SK-N-MC (cell line): ENCODE results near the gene SGSH.

Experiments
- DNase-seq: peaks from one replicate; pipeline ENCODE4 v3.0.0-alpha.2; 2011; ENCODE audit warnings: low read depth, low spot score
- H3K27ac ChIP-seq: fragments of 200-600 bp; sonication (generic); 2 replicates; pipeline ENCODE4 v1.5.1; 2016; ENCODE audit warnings: mixed run types
- H3K36me3 ChIP-seq: fragments of 200-600 bp; sonication (generic); 2 replicates; pipeline ENCODE4 v1.6.1; 2017; ENCODE audit warnings: antibody characterized with exemption, low read length, mixed read lengths; ENCODE audit not compliant: insufficient read depth
- H3K4me3 ChIP-seq: fragments of 200-600 bp; sonication (generic); 2 replicates; pipeline ENCODE4 v1.5.1; 2016
- H3K9ac ChIP-seq: fragments of 200-600 bp; sonication (generic); 2 replicates; pipeline ENCODE4 v1.8.0; 2017; ENCODE audit warnings: mixed run types, mixed read lengths; ENCODE audit not compliant: insufficient read length
- H3K9me3 ChIP-seq: fragments of 200-600 bp; sonication (generic); 2 replicates; pipeline ENCODE4 v1.6.1; 2017; ENCODE audit warnings: low read depth, mild to moderate bottlenecking, antibody characterized with exemption, low read length, moderate library complexity, mixed read lengths
- EZH2 ChIP-seq: fragments of 200-600 bp; sonication (generic); IDR thresholded peaks from one replicate; pipeline ENCODE4 v1.6.1; 2017; ENCODE audit warnings: antibody characterized with exemption
- FOXP2 ChIP-seq: optimal IDR thresholded peaks from 2 replicates; pipeline ENCODE3; 2011; ENCODE audit warnings: mild to moderate bottlenecking, moderate library complexity; ENCODE audit not compliant: insufficient read depth; ENCODE audit errors: extremely low read length, control extremely low read depth
- POLR2AphosphoS5 ChIP-seq: IDR thresholded peaks from 2 replicates; pipeline ENCODE4 v1.6.1; 2012; ENCODE audit warnings: mild to moderate bottlenecking, low read depth, low read length, borderline replicate concordance

SGSH gene

DNA sequence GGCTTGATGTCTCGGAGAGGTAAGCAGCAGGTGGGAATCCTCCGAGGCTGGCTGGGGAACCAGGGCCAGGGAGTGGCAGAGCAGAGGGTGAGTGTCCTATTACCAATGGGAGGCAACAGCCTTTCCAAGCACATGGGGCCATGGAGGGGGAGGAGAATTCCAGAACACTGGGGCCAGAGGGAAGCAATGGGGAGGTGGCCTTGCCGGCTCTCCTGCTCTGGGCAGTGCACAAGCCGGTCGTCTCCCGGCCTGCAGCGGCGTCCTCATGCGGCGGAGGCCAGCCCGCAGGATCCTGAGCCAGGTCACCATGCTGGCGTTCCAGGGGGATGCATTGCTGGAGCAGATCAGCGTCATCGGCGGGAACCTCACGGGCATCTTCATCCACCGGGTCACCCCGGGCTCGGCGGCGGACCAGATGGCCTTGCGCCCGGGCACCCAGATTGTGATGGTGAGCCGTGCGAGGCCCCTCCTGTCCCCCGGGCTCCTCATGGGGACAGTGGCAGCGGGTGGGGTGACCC lies 21.9 kb downstream of the SGSH start:
- no peak overlapping the region for H3K9ac ChIP-seq
- no peak overlapping the region for H3K4me3 ChIP-seq
- H3K36me3 ChIP-seq, result no peaks in the 10 kb centered on the region
- H3K9me3 ChIP-seq, result no peaks in the 10 kb centered on the region
- no peak overlapping the region for H3K27ac ChIP-seq
- no peak for DNase-seq
- TF ChIP-seq EZH2, result no peak
- no peak for TF ChIP-seq POLR2AphosphoS5
- TF ChIP-seq FOXP2, result no peak

DNA sequence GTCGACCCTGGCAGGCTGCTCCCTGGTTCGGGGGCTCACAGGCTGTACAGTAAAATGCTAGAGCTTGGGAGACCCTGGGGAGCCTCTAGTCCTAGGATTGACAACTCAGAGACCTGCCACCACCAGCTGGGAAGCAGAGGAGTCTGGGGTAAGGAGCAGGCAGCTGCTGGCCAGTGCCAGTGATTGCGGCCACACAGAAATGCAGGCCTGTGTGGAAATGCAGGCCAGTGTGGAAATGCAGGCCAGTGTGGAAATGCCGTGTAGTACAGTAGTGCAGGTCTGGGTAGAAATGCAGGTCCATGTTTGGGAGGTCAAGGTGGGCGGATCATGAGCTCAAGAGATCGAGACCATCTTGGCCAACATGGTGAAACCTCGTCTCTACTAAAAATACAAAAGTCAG lies 23.5 kb downstream of the SGSH start:
- no peak for DNase-seq
- TF ChIP-seq POLR2AphosphoS5 (no peak), EZH2 (no peak), FOXP2 (no peak)
- Histone ChIP-seq H3K27ac (no peak overlapping the region), H3K4me3 (no peak overlapping the region), H3K9me3 (no peaks in the 10 kb centered on the region), H3K36me3 (no peaks in the 10 kb centered on the region), H3K9ac (no peak overlapping the region)

DNA sequence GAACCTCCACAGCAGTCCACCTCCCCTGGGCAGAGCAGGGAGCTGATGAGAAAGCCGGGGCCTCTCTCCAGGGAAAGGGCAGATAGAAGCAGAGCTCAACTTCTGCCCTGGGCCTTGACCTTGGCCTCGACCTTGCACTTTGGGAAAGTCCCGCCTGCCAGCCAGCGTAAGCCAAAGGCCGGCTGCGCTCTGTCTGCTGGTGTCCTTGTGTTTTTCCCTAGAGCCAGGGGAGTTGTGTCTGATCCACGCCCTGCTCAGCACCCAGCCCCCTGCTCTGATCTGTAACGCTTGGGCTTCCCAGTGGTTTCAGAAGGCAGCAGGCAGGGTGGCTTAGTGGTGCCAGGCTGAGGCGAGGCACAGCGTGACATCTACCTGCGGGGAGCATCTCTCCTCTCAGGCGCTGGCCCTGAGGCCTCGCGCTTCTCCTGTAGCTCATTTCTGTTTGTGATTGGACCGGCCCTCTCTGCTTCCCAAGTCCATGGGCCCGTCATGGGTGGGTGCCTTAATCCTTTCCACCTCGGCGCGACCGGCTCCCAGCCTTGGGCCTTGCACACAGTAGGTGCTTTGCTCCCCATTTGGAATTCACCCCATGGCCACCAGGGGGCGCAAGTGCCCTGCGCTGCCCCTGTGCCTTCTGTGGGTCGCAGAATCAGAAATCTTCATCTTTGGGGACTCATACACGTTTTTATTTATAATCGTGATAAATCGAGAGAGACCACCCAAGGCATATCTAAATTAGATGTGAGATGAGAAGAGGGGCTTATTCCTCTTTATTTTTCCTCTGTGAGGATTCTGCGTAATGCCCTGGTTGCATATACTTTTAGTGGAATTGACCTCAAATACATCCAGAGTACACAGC lies 24.2 kb downstream of the SGSH start:
- DNase-seq, result no peak
- no peak overlapping the region for H3K27ac ChIP-seq
- H3K9me3 ChIP-seq, result no peaks in the 10 kb centered on the region
- no peak overlapping the region for H3K4me3 ChIP-seq
- no peak overlapping the region for H3K9ac ChIP-seq
- H3K36me3 ChIP-seq, result no peaks in the 10 kb centered on the region
- TF ChIP-seq FOXP2 (no peak), POLR2AphosphoS5 (no peak), EZH2 (no peak)

DNA sequence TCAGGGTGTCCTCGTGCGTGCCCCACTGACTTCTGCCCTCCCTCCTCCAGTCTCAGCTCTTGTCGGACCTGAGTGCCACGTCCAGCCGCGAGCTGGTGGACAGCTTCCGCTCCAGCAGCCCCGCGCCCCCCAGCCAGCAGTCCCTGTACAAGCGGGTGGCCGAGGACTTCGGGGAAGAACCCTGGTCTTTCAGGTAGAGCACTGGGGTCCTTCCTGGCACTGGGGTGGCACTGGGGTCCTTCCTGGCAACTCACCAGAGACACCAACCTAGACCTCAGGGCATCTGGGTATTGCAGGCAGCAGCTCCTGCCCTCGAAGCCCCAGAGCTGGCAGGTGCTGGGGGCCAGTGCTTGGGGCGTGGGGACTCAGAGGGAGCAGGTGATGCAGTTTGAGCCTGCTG lies 25.0 kb downstream of the SGSH start:
- no peaks in the 10 kb centered on the region for H3K36me3 ChIP-seq
- no peaks in the 10 kb centered on the region for H3K9me3 ChIP-seq
- no peak overlapping the region for H3K4me3 ChIP-seq
- DNase-seq, result no peak
- no peak overlapping the region for H3K27ac ChIP-seq
- no peak overlapping the region for H3K9ac ChIP-seq
- TF ChIP-seq POLR2AphosphoS5 (no peak), FOXP2 (no peak), EZH2 (no peak)

DNA sequence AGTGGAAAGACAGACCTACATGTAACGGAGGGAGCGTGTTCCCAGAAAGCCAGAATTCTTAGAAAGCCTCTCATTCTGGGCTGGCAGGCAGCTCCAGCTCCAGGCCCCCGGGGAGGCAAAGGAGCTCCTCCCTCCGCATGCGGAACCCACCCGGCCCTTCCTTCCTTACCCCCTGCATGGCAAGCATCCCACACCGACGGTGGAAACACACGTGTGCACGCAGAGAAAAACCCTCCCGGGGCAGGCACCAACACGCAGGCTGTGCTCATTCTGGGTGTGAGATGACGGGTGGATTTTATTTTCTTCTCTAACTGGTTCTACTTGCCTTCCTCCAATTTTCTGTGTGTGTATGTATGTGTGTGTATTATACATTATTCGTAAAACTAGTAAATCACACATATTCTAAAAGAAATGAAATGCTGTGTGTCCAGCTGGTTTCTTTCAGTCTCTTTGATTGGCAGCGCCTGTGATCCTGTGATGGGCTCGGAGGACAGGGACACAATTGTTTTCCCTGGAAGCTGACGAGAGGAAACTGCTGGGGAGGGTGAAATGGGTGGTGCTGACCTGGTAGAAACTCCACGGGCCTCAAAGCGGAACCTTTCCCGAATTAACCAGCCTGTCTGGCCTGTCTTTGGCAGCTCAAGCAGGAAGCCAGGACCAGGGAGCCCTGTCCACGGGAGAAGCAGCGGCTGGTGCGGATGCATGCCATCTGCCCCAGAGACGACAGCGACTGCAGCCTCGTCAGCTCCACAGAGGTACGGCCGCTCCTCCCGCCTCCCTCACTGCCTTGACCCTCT lies 28.1 kb downstream of the SGSH start:
- Histone ChIP-seq H3K27ac (no peak overlapping the region), H3K36me3 (no peaks in the 10 kb centered on the region), H3K9ac (no peak overlapping the region), H3K9me3 (no peaks in the 10 kb centered on the region), H3K4me3 (no peak overlapping the region)
- no peak for DNase-seq
- TF ChIP-seq FOXP2 (no peak), EZH2 (no peak), POLR2AphosphoS5 (no peak)

- H3K9ac ChIP-seq, result no peak overlapping the region
Observed at GRCh38 chr17:80191192-80191591, 28.9 kb downstream of the SGSH start.

DNA sequence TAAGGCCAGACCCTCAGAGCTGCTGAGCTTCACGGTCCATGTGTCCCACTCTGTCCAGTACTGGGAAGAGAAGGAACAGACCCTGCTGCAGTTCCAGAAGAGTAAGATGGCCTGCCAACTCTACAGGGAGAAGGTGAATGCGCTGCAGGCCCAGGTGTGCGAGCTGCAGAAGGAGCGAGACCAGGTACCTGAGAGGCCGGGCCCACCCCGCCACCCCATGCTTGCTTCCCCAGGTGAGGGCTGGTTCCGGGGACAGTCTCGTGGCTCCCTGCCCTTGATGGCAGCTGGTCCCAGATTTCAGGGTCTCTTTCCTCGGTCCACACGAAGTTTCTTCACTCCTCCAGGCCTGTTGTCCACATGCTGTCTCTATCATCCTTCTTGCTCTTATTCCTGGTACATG lies 29.4 kb downstream of the SGSH start:
- H3K36me3 ChIP-seq, result no peaks in the 10 kb centered on the region
- H3K9me3 ChIP-seq, result no peaks in the 10 kb centered on the region
- H3K4me3 ChIP-seq, result no peak overlapping the region
- no peak overlapping the region for H3K27ac ChIP-seq
- no peak overlapping the region for H3K9ac ChIP-seq
- TF ChIP-seq EZH2 (no peak), POLR2AphosphoS5 (no peak), FOXP2 (no peak)
- DNase-seq, result no peak

More at GRCh38 chr17:80191192-80191591, 28.9 kb downstream of the SGSH start:
- no peak for DNase-seq
- H3K27ac ChIP-seq, result no peak overlapping the region
- no peaks in the 10 kb centered on the region for H3K9me3 ChIP-seq
- no peak overlapping the region for H3K4me3 ChIP-seq
- no peak for TF ChIP-seq EZH2
- TF ChIP-seq POLR2AphosphoS5, result no peak
- no peak for TF ChIP-seq FOXP2
- no peaks in the 10 kb centered on the region for H3K36me3 ChIP-seq

DNA sequence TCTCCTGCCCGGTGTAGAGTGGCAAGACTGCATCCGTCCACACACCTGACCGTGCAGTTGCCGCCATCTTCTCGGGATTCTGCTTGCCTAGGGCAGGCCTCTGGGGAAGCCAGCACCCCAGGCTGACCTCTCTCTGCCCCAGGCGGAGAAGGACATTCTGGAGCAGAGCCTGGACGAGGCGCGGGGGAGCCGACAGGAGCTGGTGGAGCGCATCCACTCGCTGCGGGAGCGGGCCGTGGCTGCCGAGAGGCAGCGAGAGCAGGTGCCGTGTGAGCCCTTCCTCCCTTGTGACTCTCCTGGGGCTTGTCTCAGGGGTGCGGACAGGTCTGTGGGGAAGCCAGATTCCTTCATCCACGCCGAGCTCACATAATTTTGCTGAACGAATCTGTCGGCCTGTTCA lies 30.5 kb downstream of the SGSH start:
- no peak for TF ChIP-seq POLR2AphosphoS5
- no peak for TF ChIP-seq EZH2
- TF ChIP-seq FOXP2, result no peak

More for the DNA sequence above, 30.5 kb downstream of the SGSH start:
- Histone ChIP-seq H3K4me3 (no peak overlapping the region), H3K36me3 (no peaks in the 10 kb centered on the region), H3K27ac (no peak overlapping the region), H3K9ac (no peak overlapping the region), H3K9me3 (no peaks in the 10 kb centered on the region)
- DNase-seq, result no peak
